ENCODE data around the gene NMRK2. TPM values are rescaled to one million over a fixed set of nuclear protein-coding genes. Genes with fewer than 3 reads are reported as not detected.

Gene NMRK2
- total RNA-seq, 1 donor, result not detected

- no peak overlapping the region for H3K4me3 ChIP-seq (ENCODE audit: low read depth, low read length)
- TF ChIP-seq CTCF (IDR thresholded peaks at IDR 0.05; ENCODE audit: insufficient read depth, low read length), result no peak
- DNase-seq (ENCODE audit: low read depth), result no peak
Observed at GRCh38 chr19:3976495-3977241, 43.8 kb downstream of the NMRK2 start.

- peak; percentile 34 for TF ChIP-seq CTCF (IDR thresholded peaks at IDR 0.05; ENCODE audit: insufficient read depth, low read length)
- no peak for DNase-seq (ENCODE audit: low read depth)
- no peak overlapping the region for H3K4me3 ChIP-seq (ENCODE audit: low read depth, low read length)
Observed at GRCh38 chr19:3977242-3978143, 44.6 kb downstream of the NMRK2 start.

GRCh38 chr19:3978145-3978544 is 45.3 kb downstream of the NMRK2 start:
- no peak for DNase-seq (ENCODE audit: low read depth)
- H3K4me3 ChIP-seq (ENCODE audit: low read depth, low read length), result no peak overlapping the region
- TF ChIP-seq CTCF (IDR thresholded peaks at IDR 0.05; ENCODE audit: insufficient read depth, low read length), result no peak

- no peak for DNase-seq (ENCODE audit: low read depth)
- no peak for TF ChIP-seq CTCF (IDR thresholded peaks at IDR 0.05; ENCODE audit: insufficient read depth, low read length)
- H3K4me3 ChIP-seq (ENCODE audit: low read depth, low read length), result no peak overlapping the region
Observed at GRCh38 chr19:3979289-3979673, 46.4 kb downstream of the NMRK2 start.

GRCh38 chr19:3979674-3980352 is 46.9 kb downstream of the NMRK2 start:
- H3K4me3 ChIP-seq (ENCODE audit: low read depth, low read length), result no peak overlapping the region
- DNase-seq (ENCODE audit: low read depth), result no peak
- TF ChIP-seq CTCF (IDR thresholded peaks at IDR 0.05; ENCODE audit: insufficient read depth, low read length), result no peak

- no peak for DNase-seq (ENCODE audit: low read depth)
- no peak for TF ChIP-seq CTCF (IDR thresholded peaks at IDR 0.05; ENCODE audit: insufficient read depth, low read length)
- no peak overlapping the region for H3K4me3 ChIP-seq (ENCODE audit: low read depth, low read length)
Observed at GRCh38 chr19:3980353-3981251, 47.7 kb downstream of the NMRK2 start.

Data from fibroblast of the aortic adventitia (primary cell).